PFSK-1 (cell line): ENCODE measurements around the gene HAGHL.

ENCODE experiments used
- FOXP2 ChIP-seq: optimal IDR thresholded peaks from 2 replicates; pipeline ENCODE3; 2011; ENCODE audit warnings: borderline replicate concordance, control low read depth, inconsistent platforms; ENCODE audit not compliant: insufficient read depth; ENCODE audit errors: extremely low read length, extremely low read depth
- POLR2AphosphoS5 ChIP-seq: IDR thresholded peaks from 2 replicates; pipeline ENCODE4 v1.6.1; 2012; ENCODE audit warnings: low read depth, mild to moderate bottlenecking, control low read depth, low read length, moderate library complexity
- SIN3A ChIP-seq: IDR thresholded peaks from 2 replicates; pipeline ENCODE4 v1.6.1; 2012; ENCODE audit warnings: mild to moderate bottlenecking, low read length, moderate library complexity, borderline replicate concordance; ENCODE audit not compliant: insufficient read depth
- TAF1 ChIP-seq: IDR thresholded peaks from 2 replicates; pipeline ENCODE4 v1.6.1; 2012; ENCODE audit warnings: low read length, control low read depth, borderline replicate concordance; ENCODE audit not compliant: insufficient read depth
- TF ChIP-seq, protein P1 (sequence below), 2 experiments: IDR thresholded peaks; 2 replicates each; pipeline versions ENCODE4 v1.6.1 to v1.8.0; 2011 to 2012; ENCODE audit warnings: low read depth in 2 of 2, low read length in 2 of 2, control low read depth in 1 of 2, inconsistent platforms in 1 of 2, mild to moderate bottlenecking in 1 of 2, moderate library complexity in 1 of 2; ENCODE audit not compliant: insufficient read depth in 1 of 2

Gene HAGHL

GRCh38 chr16:745739-746138 is 18.8 kb downstream of the HAGHL start:
- TF ChIP-seq FOXP2: no peak
- no peak for TF ChIP-seq POLR2AphosphoS5
- TF ChIP-seq SIN3A: no peak
- TF ChIP-seq TAF1: no peak
- TF ChIP-seq, protein P1, sequence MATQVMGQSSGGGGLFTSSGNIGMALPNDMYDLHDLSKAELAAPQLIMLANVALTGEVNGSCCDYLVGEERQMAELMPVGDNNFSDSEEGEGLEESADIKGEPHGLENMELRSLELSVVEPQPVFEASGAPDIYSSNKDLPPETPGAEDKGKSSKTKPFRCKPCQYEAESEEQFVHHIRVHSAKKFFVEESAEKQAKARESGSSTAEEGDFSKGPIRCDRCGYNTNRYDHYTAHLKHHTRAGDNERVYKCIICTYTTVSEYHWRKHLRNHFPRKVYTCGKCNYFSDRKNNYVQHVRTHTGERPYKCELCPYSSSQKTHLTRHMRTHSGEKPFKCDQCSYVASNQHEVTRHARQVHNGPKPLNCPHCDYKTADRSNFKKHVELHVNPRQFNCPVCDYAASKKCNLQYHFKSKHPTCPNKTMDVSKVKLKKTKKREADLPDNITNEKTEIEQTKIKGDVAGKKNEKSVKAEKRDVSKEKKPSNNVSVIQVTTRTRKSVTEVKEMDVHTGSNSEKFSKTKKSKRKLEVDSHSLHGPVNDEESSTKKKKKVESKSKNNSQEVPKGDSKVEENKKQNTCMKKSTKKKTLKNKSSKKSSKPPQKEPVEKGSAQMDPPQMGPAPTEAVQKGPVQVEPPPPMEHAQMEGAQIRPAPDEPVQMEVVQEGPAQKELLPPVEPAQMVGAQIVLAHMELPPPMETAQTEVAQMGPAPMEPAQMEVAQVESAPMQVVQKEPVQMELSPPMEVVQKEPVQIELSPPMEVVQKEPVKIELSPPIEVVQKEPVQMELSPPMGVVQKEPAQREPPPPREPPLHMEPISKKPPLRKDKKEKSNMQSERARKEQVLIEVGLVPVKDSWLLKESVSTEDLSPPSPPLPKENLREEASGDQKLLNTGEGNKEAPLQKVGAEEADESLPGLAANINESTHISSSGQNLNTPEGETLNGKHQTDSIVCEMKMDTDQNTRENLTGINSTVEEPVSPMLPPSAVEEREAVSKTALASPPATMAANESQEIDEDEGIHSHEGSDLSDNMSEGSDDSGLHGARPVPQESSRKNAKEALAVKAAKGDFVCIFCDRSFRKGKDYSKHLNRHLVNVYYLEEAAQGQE (IDR thresholded peaks at IDR 0.05; ENCODE audit: insufficient read depth in 1 of 2, low read depth in 2 of 2, low read length in 2 of 2): no peak

- TF ChIP-seq, protein P1 (IDR thresholded peaks at IDR 0.05; ENCODE audit: insufficient read depth in 1 of 2, low read depth in 2 of 2, low read length in 2 of 2): no peak
- TF ChIP-seq TAF1 (no peak), FOXP2 (no peak), POLR2AphosphoS5 (no peak), SIN3A (no peak)
Observed at GRCh38 chr16:746637-747036, 19.7 kb downstream of the HAGHL start.

GRCh38 chr16:747978-748746 is 21.3 kb downstream of the HAGHL start:
- TF ChIP-seq, protein P1 (IDR thresholded peaks at IDR 0.05; ENCODE audit: insufficient read depth in 1 of 2, low read depth in 2 of 2, low read length in 2 of 2): no peak
- TF ChIP-seq FOXP2: no peak
- TF ChIP-seq SIN3A: no peak
- no peak for TF ChIP-seq POLR2AphosphoS5
- no peak for TF ChIP-seq TAF1

- TF ChIP-seq, protein P1 (IDR thresholded peaks at IDR 0.05; ENCODE audit: insufficient read depth in 1 of 2, low read depth in 2 of 2, low read length in 2 of 2): no peak
- TF ChIP-seq POLR2AphosphoS5 (no peak), SIN3A (no peak), FOXP2 (no peak), TAF1 (no peak)
Observed at GRCh38 chr16:749010-749409, 22.1 kb downstream of the HAGHL start.
